Measurements from ENCODE around the gene MSH3.

The MSH3 gene

DNA sequence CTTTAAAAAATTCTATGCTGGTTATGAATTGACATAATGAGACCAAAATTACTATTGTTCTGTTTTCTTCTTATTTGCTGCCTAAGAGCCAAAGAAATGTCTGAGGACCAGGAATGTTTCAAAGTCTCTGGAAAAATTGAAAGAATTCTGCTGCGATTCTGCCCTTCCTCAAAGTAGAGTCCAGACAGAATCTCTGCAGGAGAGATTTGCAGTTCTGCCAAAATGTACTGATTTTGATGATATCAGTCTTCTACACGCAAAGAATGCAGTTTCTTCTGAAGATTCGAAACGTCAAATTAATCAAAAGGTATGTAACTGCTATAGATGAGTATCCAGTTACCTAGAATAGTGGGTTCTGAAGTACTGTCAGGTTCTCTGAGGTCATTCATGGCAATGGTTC lies 10.6 kb downstream of the MSH3 start:
- no peak overlapping the region for H3K4me3 ChIP-seq (ENCODE audit: low read length)
- H3F3A ChIP-seq (ENCODE audit: insufficient read depth, low read length): no peaks in the 10 kb centered on the region
- no peaks in the 10 kb centered on the region for H3K4me1 ChIP-seq (ENCODE audit: low read length)
- H2AFZ ChIP-seq (ENCODE audit: low read length): no peak overlapping the region
- no peak overlapping the region for H3K27ac ChIP-seq (ENCODE audit: low read length)
- H3K9me3 ChIP-seq (replicated peaks; ENCODE audit: insufficient read depth, low read length): no peaks in the 10 kb centered on the region
- H3K27me3 ChIP-seq (replicated peaks; ENCODE audit: insufficient read depth, low read length): no peaks in the 10 kb centered on the region
- H3K9ac ChIP-seq (ENCODE audit: low read length): no peak overlapping the region
- H3K4me2 ChIP-seq (ENCODE audit: low read depth, low read length): no peak overlapping the region
- peaks cover 11% of the 10 kb centered on the region; the same call in 1 of the 2 replicates for H3K79me2 ChIP-seq (ENCODE audit: low read length)
- peaks cover 11% of the 10 kb centered on the region; the same call in 1 of the 2 replicates for H3K36me3 ChIP-seq (replicated peaks; ENCODE audit: insufficient read depth, low read length)
- TF ChIP-seq EZH2 (optimal IDR thresholded peaks at IDR 0.05; ENCODE audit: low read depth, low read length) (no peak), EZH2phosphoT487 (IDR thresholded peaks at IDR 0.05; ENCODE audit: low read length) (no peak)
- H3K9me2 ChIP-seq (replicated peaks; ENCODE audit: insufficient read depth, low read length): no peaks in the 10 kb centered on the region
- no peak for DNase-seq
- H4K20me1 ChIP-seq (ENCODE audit: insufficient read depth, low read length): no peaks in the 10 kb centered on the region

DNA sequence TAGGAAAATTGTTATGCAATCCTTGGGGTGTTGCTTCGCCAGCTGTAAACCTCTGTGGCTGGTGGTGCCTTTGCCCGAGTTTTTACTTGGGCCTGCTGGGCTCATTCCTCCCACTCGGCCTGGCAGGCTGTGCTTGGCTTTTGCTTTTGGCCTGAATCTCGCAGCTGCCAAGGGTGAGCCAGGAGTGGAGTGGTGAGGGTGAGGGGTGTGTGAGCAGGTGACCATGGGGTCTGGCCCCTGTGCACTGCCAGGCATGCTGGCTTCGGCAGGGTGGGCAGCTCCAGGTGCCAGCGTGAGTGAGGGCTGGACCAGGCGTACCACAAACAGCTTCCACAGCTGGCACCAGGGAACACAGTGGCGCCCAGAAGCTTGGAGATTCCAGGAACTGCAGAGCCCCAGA lies 12.9 kb downstream of the MSH3 start:
- no peaks in the 10 kb centered on the region for H3K9me3 ChIP-seq (replicated peaks; ENCODE audit: insufficient read depth, low read length)
- H4K20me1 ChIP-seq (ENCODE audit: insufficient read depth, low read length): no peaks in the 10 kb centered on the region
- no peak for DNase-seq
- H3K36me3 ChIP-seq (replicated peaks; ENCODE audit: insufficient read depth, low read length): peaks cover 11% of the 10 kb centered on the region; the same call in 1 of the 2 replicates
- H2AFZ ChIP-seq (ENCODE audit: low read length): no peak overlapping the region
- no peaks in the 10 kb centered on the region for H3K4me1 ChIP-seq (ENCODE audit: low read length)
- no peaks in the 10 kb centered on the region for H3K9me2 ChIP-seq (replicated peaks; ENCODE audit: insufficient read depth, low read length)
- no peak overlapping the region for H3K27ac ChIP-seq (ENCODE audit: low read length)
- TF ChIP-seq, protein P1, sequence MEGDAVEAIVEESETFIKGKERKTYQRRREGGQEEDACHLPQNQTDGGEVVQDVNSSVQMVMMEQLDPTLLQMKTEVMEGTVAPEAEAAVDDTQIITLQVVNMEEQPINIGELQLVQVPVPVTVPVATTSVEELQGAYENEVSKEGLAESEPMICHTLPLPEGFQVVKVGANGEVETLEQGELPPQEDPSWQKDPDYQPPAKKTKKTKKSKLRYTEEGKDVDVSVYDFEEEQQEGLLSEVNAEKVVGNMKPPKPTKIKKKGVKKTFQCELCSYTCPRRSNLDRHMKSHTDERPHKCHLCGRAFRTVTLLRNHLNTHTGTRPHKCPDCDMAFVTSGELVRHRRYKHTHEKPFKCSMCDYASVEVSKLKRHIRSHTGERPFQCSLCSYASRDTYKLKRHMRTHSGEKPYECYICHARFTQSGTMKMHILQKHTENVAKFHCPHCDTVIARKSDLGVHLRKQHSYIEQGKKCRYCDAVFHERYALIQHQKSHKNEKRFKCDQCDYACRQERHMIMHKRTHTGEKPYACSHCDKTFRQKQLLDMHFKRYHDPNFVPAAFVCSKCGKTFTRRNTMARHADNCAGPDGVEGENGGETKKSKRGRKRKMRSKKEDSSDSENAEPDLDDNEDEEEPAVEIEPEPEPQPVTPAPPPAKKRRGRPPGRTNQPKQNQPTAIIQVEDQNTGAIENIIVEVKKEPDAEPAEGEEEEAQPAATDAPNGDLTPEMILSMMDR (IDR thresholded peaks at IDR 0.05; ENCODE audit: low read length): no peak
- no peak for TF ChIP-seq EZH2 (optimal IDR thresholded peaks at IDR 0.05; ENCODE audit: low read depth, low read length)
- TF ChIP-seq EZH2phosphoT487 (IDR thresholded peaks at IDR 0.05; ENCODE audit: low read length): no peak
- no peak overlapping the region for H3K4me3 ChIP-seq (ENCODE audit: low read length)
- H3K27me3 ChIP-seq (replicated peaks; ENCODE audit: insufficient read depth, low read length): no peaks in the 10 kb centered on the region
- H3F3A ChIP-seq (ENCODE audit: insufficient read depth, low read length): peaks cover 4% of the 10 kb centered on the region; the same call in 1 of the 2 replicates
- H3K4me2 ChIP-seq (ENCODE audit: low read depth, low read length): no peak overlapping the region
- no peak overlapping the region for H3K9ac ChIP-seq (ENCODE audit: low read length)
- H3K79me2 ChIP-seq (ENCODE audit: low read length): peaks cover 5% of the 10 kb centered on the region; the same call in 1 of the 2 replicates

- Histone ChIP-seq H3K9ac (ENCODE audit: low read length) (no peak overlapping the region), H3K9me2 (replicated peaks; ENCODE audit: insufficient read depth, low read length) (no peaks in the 10 kb centered on the region), H3K4me3 (ENCODE audit: low read length) (no peak overlapping the region), H3K79me2 (ENCODE audit: low read length) (peaks cover 5% of the 10 kb centered on the region; the same call in 1 of the 2 replicates), H3K4me1 (ENCODE audit: low read length) (no peaks in the 10 kb centered on the region), H4K20me1 (ENCODE audit: insufficient read depth, low read length) (no peaks in the 10 kb centered on the region), H3F3A (ENCODE audit: insufficient read depth, low read length) (peaks cover 4% of the 10 kb centered on the region; the same call in 1 of the 2 replicates), H3K36me3 (replicated peaks; ENCODE audit: insufficient read depth, low read length) (peaks cover 11% of the 10 kb centered on the region; the same call in 1 of the 2 replicates), H3K4me2 (ENCODE audit: low read depth, low read length) (no peak overlapping the region), H3K27me3 (replicated peaks; ENCODE audit: insufficient read depth, low read length) (no peaks in the 10 kb centered on the region), H3K9me3 (replicated peaks; ENCODE audit: insufficient read depth, low read length) (no peaks in the 10 kb centered on the region), H2AFZ (ENCODE audit: low read length) (no peak overlapping the region), H3K27ac (ENCODE audit: low read length) (no peak overlapping the region)
- peak; percentile 34 for DNase-seq
- TF ChIP-seq EZH2 (optimal IDR thresholded peaks at IDR 0.05; ENCODE audit: low read depth, low read length) (no peak), EZH2phosphoT487 (IDR thresholded peaks at IDR 0.05; ENCODE audit: low read length) (no peak)
- TF ChIP-seq, protein P1 (IDR thresholded peaks at IDR 0.05; ENCODE audit: low read length): no peak
Measured at GRCh38 chr5:80668016-80668969, 13.8 kb downstream of the MSH3 start.
